NCI-H1436 (cell line): Measurements from ENCODE around the gene PLOD2.
"Not testable (repeated sequence)": the region's sequence is repeated elsewhere in the genome, so short reads cannot be mapped to it uniquely, and the experiment has no call there.

Source experiments
- DNase-seq: peaks from one replicate; lab custom pipeline; 2025; lab: John Stamatoyannopoulos, UW

The PLOD2 gene

DNA sequence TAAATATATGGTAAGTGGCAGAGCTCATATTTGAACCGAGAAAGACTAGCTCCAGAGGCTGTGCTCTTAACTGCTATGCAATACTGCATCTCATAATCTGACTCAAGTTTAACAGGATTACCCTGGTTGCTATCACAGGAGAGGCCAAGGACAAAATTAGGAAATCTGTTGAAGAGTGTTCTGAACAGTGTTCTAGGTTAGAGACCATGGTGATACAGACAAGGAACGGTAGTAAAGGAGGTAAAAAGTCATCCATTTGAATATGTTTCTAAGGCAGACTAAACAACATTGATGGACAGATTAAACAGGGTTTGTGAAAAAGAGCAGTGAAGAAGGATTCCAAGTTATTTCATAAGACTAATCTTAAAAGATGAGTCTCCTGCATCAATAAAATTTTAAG, 22.1 kb downstream of the PLOD2 start:
- no peak for DNase-seq

DNA sequence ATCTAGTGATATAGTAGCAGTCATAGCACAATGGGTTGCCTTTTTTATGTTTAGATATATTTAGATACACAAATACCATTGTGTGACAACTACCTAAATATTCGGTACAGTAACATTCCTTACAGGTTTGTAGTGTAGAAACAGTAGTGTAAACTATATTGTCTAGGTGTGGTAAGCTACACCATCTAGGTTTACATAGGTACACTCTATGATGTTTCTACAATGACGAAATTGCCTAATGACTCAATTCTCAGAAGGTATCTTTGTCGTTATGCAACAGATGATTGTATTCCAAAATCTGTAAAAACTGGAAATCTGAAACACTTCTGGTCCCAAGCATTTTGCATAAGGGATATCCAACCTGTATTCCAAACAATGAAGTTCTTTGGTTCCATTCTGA, 24.3 kb downstream of the PLOD2 start:
- DNase-seq: no peak

DNA sequence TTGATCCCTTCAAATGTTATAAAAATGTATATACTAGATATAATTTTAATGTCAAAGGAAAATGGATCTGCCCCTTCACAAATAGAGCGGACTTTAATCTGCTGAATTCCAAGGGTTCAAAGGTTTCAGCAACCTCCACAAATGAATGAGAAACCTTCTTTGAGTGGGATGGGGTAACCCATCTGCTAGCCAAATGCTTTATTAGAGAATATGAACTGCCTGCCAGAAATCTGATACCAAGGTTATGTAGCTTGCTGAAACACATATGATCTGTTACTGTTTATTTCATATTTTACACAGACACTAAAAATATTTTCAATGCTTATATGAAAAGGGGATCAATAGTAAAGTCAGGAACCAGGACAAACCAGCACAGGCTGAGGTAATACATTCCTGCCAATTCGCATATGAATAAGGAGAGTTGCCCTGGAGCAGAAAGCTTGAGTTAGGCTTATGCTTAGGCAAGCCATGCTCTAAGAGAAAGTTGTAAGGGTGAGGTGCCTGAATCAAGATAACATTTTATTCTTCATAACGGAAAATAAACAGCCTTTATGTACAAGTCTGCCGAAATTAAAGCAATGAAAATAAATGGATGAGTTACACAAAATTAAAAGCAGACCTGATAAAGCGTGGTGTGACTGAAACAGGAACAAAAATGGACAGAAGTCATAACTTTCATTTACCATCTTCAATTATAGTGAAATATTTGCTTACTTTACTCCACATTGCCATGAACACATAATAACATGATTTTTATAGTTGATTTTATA, 26.5 kb downstream of the PLOD2 start:
- no peak for DNase-seq

DNA sequence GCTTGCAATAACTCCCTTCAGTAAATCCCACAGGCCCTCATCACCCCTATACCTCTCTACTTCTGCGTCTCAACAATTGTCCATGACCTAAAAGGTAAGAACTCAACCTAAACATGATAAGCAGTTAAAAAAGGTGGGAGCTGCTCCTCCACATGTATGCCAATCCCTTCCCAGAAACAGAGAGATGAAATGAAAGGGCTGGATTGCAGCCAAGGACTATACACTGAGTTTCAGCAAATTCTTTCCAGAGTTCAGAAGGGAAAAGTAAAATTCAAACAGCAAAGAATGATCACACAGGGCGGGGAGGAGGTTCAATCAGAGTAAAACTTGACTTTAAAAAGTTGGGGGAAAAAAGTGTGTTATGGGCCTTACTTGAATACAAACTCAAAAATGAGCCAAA, 27.5 kb downstream of the PLOD2 start:
- no peak for DNase-seq

DNA sequence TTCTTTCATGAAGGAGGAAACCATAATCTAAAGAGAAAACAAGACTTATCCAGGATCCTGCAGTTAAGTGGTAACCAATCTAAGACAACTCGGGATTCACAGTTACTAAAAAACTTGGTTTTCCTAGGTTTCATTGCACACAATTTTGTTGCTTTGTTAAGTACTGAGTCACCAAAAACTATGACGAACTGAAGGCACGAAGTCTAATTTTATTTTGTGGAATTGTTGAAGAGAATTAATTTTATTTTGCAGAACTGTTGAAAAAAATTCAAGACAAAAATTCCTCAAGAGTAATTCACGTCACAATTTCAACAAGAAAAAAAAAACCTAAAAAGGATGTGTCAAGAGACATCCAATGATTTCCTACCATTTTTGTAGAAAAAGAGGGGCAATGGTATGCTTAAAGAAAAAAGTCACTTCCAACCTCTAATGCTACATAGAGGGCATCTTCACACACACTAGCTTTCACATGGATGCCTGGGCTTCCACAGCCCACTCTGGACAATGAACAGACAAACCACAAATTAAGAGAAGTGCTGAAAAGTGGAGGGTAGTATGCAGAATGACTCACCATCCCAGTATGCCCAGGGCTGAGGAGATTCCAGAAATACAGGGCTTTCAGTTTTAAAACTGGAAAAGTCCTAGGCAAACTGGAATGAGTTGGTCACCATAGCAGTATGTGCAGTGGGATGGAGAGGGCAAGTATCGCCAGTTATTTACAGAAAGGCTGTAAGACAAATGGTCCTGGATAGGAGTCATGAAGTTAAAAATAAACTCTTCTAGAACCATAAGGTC, 29.2 kb downstream of the PLOD2 start:
- no peak for DNase-seq

DNA sequence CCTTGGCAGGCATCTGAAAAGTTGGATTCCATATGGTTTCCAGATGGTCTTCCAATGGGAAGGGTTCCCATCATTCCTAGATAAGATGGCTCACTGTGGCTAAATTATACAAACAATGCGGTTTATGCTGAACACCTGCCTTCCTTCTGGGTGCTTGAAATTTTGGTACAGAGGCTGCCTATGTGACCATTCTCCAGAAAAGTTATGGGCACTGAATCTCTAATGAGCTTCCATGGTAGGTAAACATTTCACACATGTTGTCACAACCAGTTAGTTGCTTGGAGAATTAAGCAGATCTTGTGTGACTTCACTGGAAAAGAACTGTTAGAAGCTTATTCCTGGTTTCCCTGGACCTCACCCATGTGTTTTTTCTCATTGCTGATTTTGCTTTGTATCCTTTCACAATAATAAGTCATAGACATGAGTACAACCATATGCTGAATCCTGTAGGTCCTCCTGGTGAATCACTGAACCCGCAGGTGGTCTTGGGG, 30.1 kb downstream of the PLOD2 start:
- no peak for DNase-seq

DNA sequence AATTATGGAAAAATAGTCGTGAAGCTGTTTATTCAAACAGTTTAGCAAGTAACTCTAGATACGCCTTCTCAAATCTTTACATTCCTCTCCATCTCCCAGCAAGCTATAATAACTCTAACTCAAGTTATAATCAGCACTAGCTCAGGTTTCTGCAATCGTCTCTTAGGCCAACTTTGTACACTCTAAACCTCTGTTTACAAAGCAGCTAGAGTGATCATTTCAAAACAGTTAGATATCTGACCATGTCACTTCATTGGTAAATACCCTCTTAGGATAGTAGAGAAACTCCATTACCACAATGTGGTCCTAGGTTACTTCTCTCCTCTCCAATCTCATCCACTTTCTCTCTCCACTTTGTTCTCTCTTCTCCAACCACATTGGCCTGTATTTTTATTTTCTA, 31.2 kb downstream of the PLOD2 start:
- no peak for DNase-seq

DNA sequence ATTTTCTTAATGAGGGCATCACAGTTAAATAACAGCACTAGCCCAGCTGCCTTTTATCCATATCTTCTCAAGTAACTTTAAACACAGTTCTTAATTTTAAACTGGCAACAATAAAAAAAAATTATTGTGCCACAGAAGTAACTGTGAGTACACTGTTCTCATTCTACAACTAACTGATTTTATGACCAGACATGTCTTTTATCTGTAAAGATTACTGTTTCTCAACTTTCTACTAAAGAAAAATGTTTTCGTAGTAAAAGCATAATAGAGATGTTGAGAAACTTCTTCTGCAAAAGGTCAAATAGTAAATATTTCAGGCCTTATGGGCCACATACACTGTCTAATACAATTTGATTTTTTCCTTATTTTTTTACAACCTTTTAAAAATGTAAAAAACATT, 32.0 kb downstream of the PLOD2 start:
- DNase-seq: no peak

DNA sequence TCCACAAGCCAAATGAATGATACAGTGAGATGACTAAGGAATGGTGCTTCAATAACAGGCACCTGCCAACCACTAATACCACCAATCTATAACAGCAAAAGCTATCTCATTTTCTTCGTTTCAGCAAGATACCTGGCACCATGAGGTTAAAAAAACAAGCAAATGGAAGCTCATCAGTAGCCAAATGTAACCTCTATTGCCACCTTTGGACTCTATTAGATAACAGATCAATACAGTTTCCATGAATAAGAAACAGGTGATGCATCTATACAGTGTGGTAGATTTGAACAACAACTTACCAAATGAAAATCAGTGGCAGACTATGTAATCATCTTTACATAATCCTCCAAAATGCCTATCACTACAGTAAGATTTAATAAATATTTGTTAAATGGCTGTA, 32.8 kb downstream of the PLOD2 start:
- DNase-seq: no peak

DNA sequence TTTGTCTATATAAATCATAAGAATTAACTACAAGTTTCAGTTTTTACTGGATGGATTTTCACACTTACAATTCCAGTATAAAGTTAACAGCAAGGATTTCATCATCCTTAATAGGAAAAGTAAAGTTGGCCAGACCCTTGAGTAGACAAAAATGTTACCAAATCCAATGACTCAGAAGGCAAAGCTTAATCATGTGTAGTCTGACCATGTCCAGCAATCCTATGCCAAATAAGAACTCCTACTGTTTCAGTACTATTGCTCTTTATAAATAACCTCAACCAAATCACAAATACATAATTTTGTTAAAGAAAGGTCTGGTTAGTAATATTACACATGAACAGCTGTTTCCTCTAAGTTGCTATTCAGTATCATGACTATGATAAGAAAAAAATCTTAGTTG, 35.0 kb downstream of the PLOD2 start:
- DNase-seq: no peak

DNA sequence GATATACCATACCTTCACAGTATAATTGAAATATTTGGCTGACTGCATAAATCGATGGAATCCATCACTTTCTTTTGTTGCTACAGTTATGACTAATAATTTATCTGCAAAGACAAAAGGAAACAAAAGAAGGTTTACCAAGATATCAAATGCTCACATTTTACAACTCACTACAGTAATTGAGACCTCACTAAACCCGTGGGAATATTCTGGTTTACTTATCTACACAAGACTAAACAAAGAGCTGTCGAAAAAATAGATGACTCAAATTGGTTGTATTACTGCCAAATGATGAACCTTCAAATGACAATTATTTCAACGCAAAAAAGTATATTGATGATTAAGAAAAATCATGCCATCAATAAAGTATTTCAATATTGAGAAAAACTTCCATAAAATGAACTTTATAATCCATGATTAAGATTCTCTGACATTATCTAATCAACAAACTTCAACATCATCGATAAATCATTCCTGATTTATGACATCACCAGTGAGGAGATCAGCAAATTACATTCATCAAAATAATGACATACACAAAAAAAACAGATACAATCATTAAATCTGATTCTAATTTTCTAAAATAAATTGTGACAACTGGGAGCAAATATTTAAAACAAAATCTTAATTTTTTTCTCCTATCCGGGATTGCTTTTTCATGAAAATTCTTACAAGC, 36.7 kb downstream of the PLOD2 start:
- DNase-seq: no peak

DNA sequence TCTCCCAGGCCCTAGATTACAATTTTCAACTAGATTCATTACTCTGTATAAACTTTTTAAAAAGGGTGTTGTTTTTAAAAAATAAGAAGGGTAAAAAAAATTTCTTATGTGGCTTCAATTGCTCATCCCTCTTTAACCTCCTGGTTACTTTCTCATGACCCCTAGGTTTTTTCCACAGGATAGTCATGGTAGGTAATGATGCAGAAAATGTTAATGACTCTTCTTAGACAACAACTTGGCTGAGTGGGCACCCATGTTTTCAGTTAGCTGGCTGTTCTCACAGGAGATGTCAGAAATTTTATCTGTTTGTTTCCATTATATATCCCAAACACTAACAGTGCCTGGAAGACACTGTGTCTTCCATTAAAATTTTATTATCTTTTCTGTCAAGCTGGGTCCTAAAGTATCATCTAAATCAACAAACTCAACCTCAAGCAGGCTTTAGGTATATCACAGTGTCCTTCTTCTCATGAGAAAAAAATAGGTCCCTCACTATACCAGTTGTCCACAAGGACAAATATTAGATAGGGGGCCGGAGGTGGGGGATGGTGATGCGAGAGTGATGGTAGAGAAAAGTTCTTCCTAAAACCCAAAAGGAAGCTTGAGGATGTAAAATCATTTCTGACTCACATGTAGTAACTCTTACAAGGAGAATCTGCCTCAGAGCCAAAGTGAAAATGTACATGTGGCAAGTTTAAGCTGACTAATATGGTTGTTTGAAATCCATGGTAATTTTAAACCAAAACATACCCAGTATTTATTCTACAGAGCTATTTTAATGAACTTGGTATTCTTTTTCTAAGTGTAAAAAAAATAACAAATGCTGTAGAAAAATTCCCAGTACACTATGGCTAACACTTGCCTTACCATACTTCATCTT, 43.3 kb downstream of the PLOD2 start:
- no peak for DNase-seq

DNA sequence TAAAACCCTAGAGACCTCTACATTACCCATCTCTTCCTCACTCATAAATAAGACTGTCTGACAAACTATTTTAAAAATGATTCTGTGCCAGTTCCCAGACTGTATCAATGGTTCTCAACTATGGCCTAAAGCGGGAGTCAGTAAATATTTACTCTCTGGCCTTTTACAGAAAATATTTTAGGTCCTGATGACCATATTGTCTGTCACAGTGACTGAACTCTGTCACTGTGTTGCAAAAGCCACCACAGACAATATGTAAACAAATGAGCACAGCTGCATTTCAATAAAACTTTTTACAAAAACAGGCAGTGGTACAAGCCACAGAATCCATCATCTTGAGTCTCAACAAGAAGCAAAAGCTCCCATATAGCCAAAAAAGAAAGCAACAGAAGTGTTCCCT, 45.4 kb downstream of the PLOD2 start:
- DNase-seq: no peak

DNA sequence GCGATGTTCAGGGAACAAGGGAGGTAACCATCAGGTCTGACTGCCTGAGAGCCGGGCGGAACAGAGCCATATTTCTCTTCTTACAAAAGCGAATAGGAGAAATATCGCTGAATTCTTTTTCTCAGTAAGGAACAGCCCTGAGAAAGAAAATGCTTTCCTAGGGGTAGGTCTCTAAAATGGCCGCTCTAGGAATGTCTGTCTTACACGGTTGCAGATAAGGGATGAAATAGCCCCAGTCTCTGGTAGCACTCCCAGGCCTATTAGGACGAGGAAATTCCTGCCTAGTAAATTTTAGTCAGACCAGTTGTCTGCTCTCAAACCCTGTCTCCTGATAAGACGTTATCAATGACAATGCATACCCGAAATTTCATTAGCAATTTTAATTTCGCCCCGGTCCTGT, 47.2 kb downstream of the PLOD2 start:
- not testable (repeated sequence) for DNase-seq

DNA sequence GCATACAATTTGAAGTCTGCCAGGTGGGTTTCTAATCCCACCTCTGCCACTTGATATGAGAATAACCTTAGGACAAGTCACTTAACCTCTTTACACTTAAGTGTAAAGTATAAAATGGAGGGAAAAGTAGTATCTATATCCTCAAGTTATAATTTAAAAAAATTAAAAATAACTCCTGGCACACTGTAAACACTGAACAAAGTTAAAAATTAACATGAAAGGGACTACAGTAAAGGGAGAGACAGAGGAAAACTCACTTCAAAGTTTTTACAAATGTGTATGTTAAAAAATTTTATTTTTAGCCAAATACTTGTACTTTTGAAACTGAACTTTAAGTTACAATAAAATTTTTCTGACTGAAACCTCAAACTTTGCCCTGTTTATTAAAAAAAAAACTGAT, 49.6 kb downstream of the PLOD2 start:
- no peak for DNase-seq

DNA sequence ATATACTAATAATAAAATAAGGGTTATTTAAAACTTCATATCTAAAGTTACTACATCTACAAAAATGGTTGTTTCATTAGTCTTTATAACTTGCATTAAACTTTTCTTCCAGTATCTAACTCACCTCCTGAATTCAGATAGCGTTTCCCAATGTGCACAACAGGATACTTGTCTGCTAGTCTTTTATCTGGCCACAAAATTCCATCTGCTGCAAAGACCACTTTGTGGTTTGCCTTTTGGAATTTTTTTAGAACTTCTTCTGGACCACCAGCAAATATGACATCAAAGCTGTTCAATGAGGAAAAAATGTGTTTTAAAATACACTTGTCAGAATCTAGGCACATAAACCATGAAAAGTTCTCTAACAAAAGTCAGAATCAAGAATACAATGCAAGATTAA, 50.8 kb downstream of the PLOD2 start:
- DNase-seq: no peak

DNA sequence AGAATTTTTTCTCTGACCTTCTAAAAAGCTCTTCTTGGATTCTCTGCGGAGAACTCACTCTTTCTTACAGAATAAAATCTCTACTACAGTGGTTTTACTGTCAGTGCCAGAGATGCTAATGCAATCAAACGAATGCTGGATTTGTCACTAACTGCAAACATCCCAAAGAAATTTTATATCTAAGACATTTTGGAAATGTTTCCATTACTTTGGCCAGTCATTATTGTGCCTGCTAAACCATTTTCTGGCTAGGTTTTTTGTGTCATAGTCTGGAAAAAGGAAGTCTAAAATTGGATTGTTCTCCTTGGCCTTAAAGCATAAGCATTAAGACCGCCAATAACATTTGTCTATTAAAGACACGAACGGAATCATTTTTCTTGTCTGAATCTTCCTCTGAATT, 54.0 kb downstream of the PLOD2 start:
- no peak for DNase-seq

DNA sequence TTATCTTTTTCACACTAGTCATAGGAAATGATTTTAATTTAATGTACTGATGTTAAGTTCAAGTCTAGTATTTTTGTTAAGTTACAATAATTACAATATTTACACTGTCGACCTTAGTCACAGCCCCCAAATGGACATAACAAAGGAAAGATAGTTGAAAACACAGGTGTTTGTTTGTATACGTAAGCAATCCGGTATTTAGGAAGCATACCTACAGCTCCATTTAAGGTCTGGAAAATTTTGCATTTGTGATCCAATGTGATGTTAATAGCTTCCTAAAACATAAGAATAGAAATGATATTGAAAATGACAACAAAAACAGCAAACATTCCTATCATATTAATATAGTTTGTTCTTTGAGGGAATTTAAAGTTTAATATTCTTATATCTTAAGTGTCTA, 56.9 kb downstream of the PLOD2 start:
- DNase-seq: no peak

DNA sequence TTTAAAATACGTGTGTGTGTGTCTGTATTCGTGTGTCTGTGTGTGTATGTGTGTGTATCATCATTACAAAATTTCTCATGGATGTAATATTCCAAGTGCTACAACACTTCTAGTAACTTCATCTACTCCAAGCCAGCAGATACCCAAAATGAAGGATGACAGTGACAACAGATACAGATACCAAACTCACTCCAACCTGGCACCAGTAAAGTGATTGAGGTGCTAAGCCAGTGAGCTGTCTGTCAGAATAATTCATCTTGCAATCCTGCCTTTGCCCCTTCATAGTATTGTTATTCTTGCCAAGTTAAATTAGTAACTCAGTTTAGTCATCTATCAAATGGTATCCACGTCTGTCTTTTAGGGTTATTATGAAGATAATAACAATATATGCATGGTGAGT, 58.1 kb downstream of the PLOD2 start:
- no peak for DNase-seq

DNA sequence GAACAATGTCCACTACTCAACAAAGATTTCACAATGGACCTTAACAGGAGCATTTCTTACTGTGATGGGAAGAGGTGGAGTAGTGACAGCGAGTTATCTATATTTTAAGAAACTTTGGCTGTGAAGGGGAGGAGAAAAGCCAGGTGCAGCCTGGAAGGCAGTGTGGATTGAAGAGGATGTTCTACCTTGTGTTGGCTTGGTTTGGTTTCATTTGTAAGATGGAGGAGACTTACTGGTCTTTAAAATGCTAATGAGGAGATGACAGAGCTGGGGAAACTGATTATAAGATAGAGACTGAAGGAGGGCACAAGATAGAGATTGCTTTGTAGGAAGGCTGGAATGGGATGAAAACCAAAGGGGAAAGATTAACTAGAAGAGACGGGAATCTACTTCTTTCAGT, 59.4 kb downstream of the PLOD2 start:
- DNase-seq: no peak

DNA sequence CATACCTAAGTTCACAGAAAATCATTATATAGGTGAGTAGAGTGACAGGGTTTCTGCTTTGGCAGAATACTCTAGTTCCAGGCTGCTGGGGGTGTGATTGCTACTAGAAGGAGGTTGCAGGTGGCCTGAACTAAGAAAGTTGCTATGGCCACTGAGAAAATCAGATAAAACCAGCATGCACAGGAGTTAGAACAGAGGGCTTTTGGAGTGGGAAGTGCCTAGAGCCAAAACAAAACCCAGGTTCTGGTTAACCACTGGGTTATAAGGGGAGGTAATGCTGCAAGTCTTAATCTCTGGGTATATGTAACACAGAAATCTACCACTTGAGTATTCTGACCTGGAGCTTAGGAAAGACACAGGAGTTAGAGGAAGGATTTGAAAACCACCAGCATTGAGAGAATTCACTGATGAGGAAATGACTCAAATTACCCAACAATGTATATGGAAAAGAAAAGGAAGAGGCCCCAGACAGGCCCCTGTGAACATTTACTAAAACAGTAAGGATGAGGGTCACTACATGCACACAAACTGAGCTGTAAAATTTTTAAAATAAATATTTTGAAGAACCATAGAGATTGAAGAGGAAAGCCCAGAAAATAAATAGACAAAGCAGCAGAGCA, 60.0 kb downstream of the PLOD2 start:
- no peak for DNase-seq

DNA sequence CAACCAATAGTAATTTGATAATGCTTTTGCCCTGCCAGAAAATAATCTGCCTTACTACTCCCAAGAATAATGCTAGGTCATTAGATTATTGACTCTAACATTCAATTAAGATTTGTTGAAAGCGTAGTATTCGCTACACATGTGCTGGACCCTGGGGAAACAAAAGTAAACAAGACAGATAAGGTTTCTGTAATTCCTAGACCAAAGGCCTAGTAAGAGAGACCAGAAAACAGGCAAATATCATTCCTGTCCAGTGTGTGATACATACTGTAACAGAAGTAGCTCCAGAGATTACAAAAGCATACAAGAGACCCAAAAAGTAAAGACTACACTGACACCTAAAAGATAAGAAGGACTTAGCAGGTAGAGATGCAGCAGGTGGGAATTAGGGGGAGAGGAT, 60.8 kb downstream of the PLOD2 start:
- no peak for DNase-seq
